Heart right ventricle (tissue), 16 donors: ENCODE data around the gene TAOK1. TPM values are rescaled to one million over a fixed set of nuclear protein-coding genes. Genes with fewer than 3 reads are reported as not detected.

Experiments used
- ATAC-seq, 8 donors: fragments of 200-7000 bp; cut with Tn5 transposase; one replicate each; pipeline ENCODE4 v1.9.1; 2020; ENCODE audit warnings: mild to moderate bottlenecking in 8 of 8, moderate library complexity in 8 of 8, moderate number of reproducible peaks in 1 of 8
- DNase-seq, 2 donors: peaks; one replicate each; pipeline ENCODE4 v3.0.0-alpha.2; 2020
- H3K27ac ChIP-seq, 10 donors: fragments of 200-600 bp; sonication (generic) in 2 of 10; one replicate each; pipeline versions ENCODE4 v1.5.0 to v1.8.0; 2020 to 2022; ENCODE audit warnings: mild to moderate bottlenecking in 3 of 10
- H3K27me3 ChIP-seq, 7 donors: fragments of 200-600 bp; one replicate each; pipeline ENCODE4 v1.8.0; 2021 to 2022; ENCODE audit warnings: mild to moderate bottlenecking in 2 of 7
- H3K36me3 ChIP-seq, 9 donors: fragments of 200-600 bp; sonication (generic) in 1 of 9; one replicate each; pipeline versions ENCODE4 v1.5.0 to v1.8.0; 2020 to 2022; ENCODE audit warnings: mild to moderate bottlenecking in 2 of 9
- H3K4me1 ChIP-seq, 9 donors: fragments of 200-600 bp; sonication (generic) in 1 of 9; one replicate each; pipeline versions ENCODE4 v1.5.0 to v1.8.0; 2020 to 2022; ENCODE audit warnings: mild to moderate bottlenecking in 4 of 9
- H3K4me3 ChIP-seq, 10 donors: fragments of 200-600 bp; sonication (generic) in 2 of 10; one replicate each; pipeline versions ENCODE4 v1.5.0 to v1.8.0; 2020 to 2022; ENCODE audit warnings: mild to moderate bottlenecking in 7 of 10, moderate library complexity in 2 of 10
- H3K9me3 ChIP-seq, 11 donors: fragments of 200-600 bp in 10 of 11; sonication (generic) in 2 of 11; one replicate each; pipeline versions ENCODE4 v1.5.0 to v1.8.0; 2013 to 2022; ENCODE audit warnings: mild to moderate bottlenecking in 2 of 11, control low read depth in 1 of 11, moderate library complexity in 1 of 11
- CTCF ChIP-seq, 9 donors: fragments of 200-600 bp; sonication (generic) in 2 of 9; IDR thresholded peaks; one replicate each; pipeline versions ENCODE4 v1.5.0 to v1.8.0; 2021 to 2022; ENCODE audit warnings: antibody characterized with exemption in 9 of 9, mild to moderate bottlenecking in 5 of 9, moderate library complexity in 1 of 9
- WGBS, 2 donors: extraction: QIAGEN DNeasy Blood & Tissue Kit; methylation state at CpG; one replicate each; pipeline ENCODE4 v1.1.7; 2013; ENCODE audit warnings: inconsistent platforms in 1 of 2; 5-methylcytosine and 5-hydroxymethylcytosine counted together
- intact Hi-C, 10 donors: fragments of 100-400 bp; cut with DNase I; formaldehyde crosslinking; loops; one replicate each; pipeline versions ENCODE4 v1.11.1 to v1.14.2; 2022
- polyA plus RNA-seq, 2 donors: library from polyadenylated mRNA; stranded (reverse); fragments of 200-250 nt; gene quantifications; one replicate each; pipeline ENCODE4 v1.2.3, GENCODE V29; 2013
- total RNA-seq, 10 donors: library from RNA; stranded (reverse); fragmentation: NEBNext Ultra II Directional in 3 of 10; extraction: Animal tissue kit (Norgen Biotek cat#: 25700) in 3 of 10; gene quantifications; one replicate each; pipeline versions ENCODE4 v1.2.1 to v1.2.4, GENCODE V29; 2021 to 2023
- donor health status: Arrhythmogenic right ventricular cardiomyopathy.
- donor health status: ischemic (EF 13 %, LVEDD 7.1; RV severe dilation, severe dysfunction).
- donor health status: healthy with polysubstance abuse.
- donor health status: DM: no; HTN: yes; CAD: no.
- donor health status: DM: no; HTN: no; CAD: no.
- donor health status: ischemic (EF 25% LVEDD 6.9; RV normal size, moderate dysfunction).
- donor health status: ischemic (EF 25% LVEDD 5.7; RV mildly dilated, moderate dysfunction).
- donor health status: healthy.
- donor health status: DM: yes; HTN: yes; CAD: no.
- donor health status: Ischemic cardiomyopathy.
- donor health status: ischemic (EF 35%, LVEDD 5.7; RV mildly dilated, moderate dysfunction).
- donor health status: nonischemic (EF 11% LVEDD 7.7; RV severe dilation, severe dysfunction).
- donor health status: DM: yes; HTN: yes; CAD: no.
- donor health status: PGD.
- donor health status: ischemic (EF 29% LVEDD 5.4; RV normal size, mild dysfunction).
- donor health status: nonischemic (EF 23%, LVEDD 6.1; RV moderate dilation, normal function).

The TAOK1 gene
- total and polyA plus RNA-seq, 12 donors, result 6.4 to 86.9 (median 68.8) TPM

GRCh38 chr17:29588562-29589411 is 198.6 kb downstream of the TAOK1 start:
- 1% methylated on average over 67 to 72 of the region's 72 CpGs for WGBS, 2 donors

GRCh38 chr17:29589524-29590410 is 199.6 kb downstream of the TAOK1 start, which contains the start of gene GIT1:
GIT1 (minus strand) TSS chr17:29589648; CDS start chr17:29589378, 270 bp downstream.
- Histone ChIP-seq H3K9me3 (no peaks in the 10 kb centered on the region), H3K27me3 (peaks cover 0 to 13% (median 0%) of the 10 kb centered on the region in 7 donors), H3K4me1 (peaks cover 22 to 86% (median 77%) of the 10 kb centered on the region in 9 donors), H3K36me3 (no peaks in the 10 kb centered on the region), H3K4me3 (peak within 1 kb of the TSS; percentile 72 to 95 (median 88)), H3K27ac (peak within 1 kb of the TSS; percentile 78 to 96 (median 91))
- peak in 3 of 9 donors; percentile 7 to 35 (median 33) for TF ChIP-seq CTCF (IDR thresholded peaks at IDR 0.05)
- ATAC-seq, result peak; percentile 53 to 86 (median 74)
- 4 to 8% methylated on average over 46 to 69 of the region's 70 CpGs for WGBS, 2 donors
- peak; percentile 84 to 89 for DNase-seq
- intact Hi-C loops, result no loop called here

More at GRCh38 chr17:29588562-29589411, 198.6 kb downstream of the TAOK1 start:
- Histone ChIP-seq H3K27me3 (peaks cover 0 to 3% (median 0%) of the 10 kb centered on the region in 7 donors), H3K27ac (peak overlapping the region; percentile 75 to 96 (median 90)), H3K9me3 (no peaks in the 10 kb centered on the region), H3K4me3 (peak overlapping the region; percentile 72 to 95 (median 88)), H3K4me1 (peaks cover 22 to 86% (median 81%) of the 10 kb centered on the region in 9 donors), H3K36me3 (no peaks in the 10 kb centered on the region)
- ATAC-seq (peak in 1 of 8 donors; percentile 0), DNase-seq (peak; percentile 31 to 44)
- intact Hi-C loops, result no loop called here
- no peak for TF ChIP-seq CTCF (IDR thresholded peaks at IDR 0.05)

- peaks cover 0 to 15% (median 0%) of the 10 kb centered on the region in 7 donors for H3K27me3 ChIP-seq
- H3K36me3 ChIP-seq, result no peaks in the 10 kb centered on the region
- intact Hi-C loops, result loop anchor here in 2 of 10 donors (1.0 kb wide), 1 partner anchor 10 kb away; no protein-coding TSS in a partner anchor
- peak overlapping the region; percentile 78 to 95 (median 88) for H3K27ac ChIP-seq
- WGBS, 2 donors, result 33 to 36% methylated on average over 30 of the region's 30 CpGs
- DNase-seq (peak; percentile 15 to 24), ATAC-seq (peak in 5 of 8 donors; percentile 1 to 4 (median 2))
- peak overlapping the region in 9 of 10 donors; percentile 12 to 82 (median 65) for H3K4me3 ChIP-seq
- TF ChIP-seq CTCF (IDR thresholded peaks at IDR 0.05), result no peak
- peaks cover 22 to 85% (median 72%) of the 10 kb centered on the region in 9 donors for H3K4me1 ChIP-seq
- H3K9me3 ChIP-seq, result no peaks in the 10 kb centered on the region
Observed at GRCh38 chr17:29590411-29591145, 200.4 kb downstream of the TAOK1 start.
